Activated CD8-positive, alpha-beta T cell treated with anti-CD3 and anti-CD28 coated beads, Interleukin-2, amount 10 ng/mL, durations not matched to agents 7 days and 5 days (primary cell): ENCODE data around the gene FAAP100. TPM values are rescaled to one million over a fixed set of nuclear protein-coding genes. Genes with fewer than 3 reads are reported as not detected.

Source experiments
- ATAC-seq: fragments of 150-1000 bp; cut with Tn5 transposase; one replicate; pipeline ENCODE4 v1.10.0; 2021; ENCODE audit warnings: moderate library complexity
- CTCF ChIA-PET: fragments of 350-600 bp; sonication (Branson Sonifier 250); formaldehyde crosslinking; loops from one replicate; lab custom pipeline; 2021; ENCODE audit warnings: antibody characterized with exemption; lab: Charles Lee
- POLR2A ChIA-PET: fragments of 350-600 bp; sonication (Branson Sonifier 250); formaldehyde crosslinking; loops from one replicate; lab custom pipeline; 2021; ENCODE audit warnings: antibody characterized with exemption; lab: Charles Lee
- DNase-seq: peaks from one replicate; pipeline ENCODE4 v3.0.0-alpha.2; 2020
- H3K27ac Mint-ChIP-seq: one replicate; pipeline ENCODE4 v1.8.0; 2021; ENCODE audit warnings: mild to moderate bottlenecking, mixed read lengths
- H3K27me3 Mint-ChIP-seq: one replicate; pipeline ENCODE4 v1.8.0; 2021; ENCODE audit warnings: low read depth, mixed read lengths
- H3K36me3 Mint-ChIP-seq: one replicate; pipeline ENCODE4 v1.8.0; 2021; ENCODE audit warnings: low read depth, mixed read lengths
- H3K4me1 Mint-ChIP-seq: one replicate; pipeline ENCODE4 v1.8.0; 2021; ENCODE audit warnings: low read depth, mixed read lengths
- H3K4me3 Mint-ChIP-seq: one replicate; pipeline ENCODE4 v1.8.0; 2021; ENCODE audit warnings: mild to moderate bottlenecking, mixed read lengths
- H3K9me3 Mint-ChIP-seq: one replicate; pipeline ENCODE4 v1.8.0; 2022; ENCODE audit warnings: mixed read lengths; ENCODE audit not compliant: insufficient read depth
- total RNA-seq, 2 experiments: library from RNA; stranded (reverse); gene quantifications; one replicate each; pipeline ENCODE4 v1.2.3, GENCODE V29; 2021

FAAP100 gene
- total RNA-seq, 2 experiments from 2014 or later: 39.2 to 43.6 TPM

- Mint-ChIP-seq H3K27ac (no peak overlapping the region), H3K4me1 (no peaks in the 10 kb centered on the region), H3K9me3 (no peaks in the 10 kb centered on the region), H3K36me3 (peaks cover 51% of the 10 kb centered on the region), H3K4me3 (no peak overlapping the region), H3K27me3 (no peaks in the 10 kb centered on the region)
- ChIA-PET CTCF (interaction anchor here (0.5 to 0.6 kb wide), 2 partner anchors 17 to 321 kb away, joined by 3 read pairs; no protein-coding TSS in a partner anchor), POLR2A (no interaction called here)
- ATAC-seq: no peak
- DNase-seq: no peak
Measured at GRCh38 chr17:81583589-81584342, 31.6 kb upstream of the FAAP100 start.

- POLR2A ChIA-PET: no interaction called here
- Mint-ChIP-seq H3K4me3 (no peak overlapping the region), H3K27me3 (no peaks in the 10 kb centered on the region), H3K36me3 (peaks cover 49% of the 10 kb centered on the region), H3K4me1 (no peaks in the 10 kb centered on the region), H3K9me3 (no peaks in the 10 kb centered on the region), H3K27ac (no peak overlapping the region)
- no peak for DNase-seq
- no peak for ATAC-seq
- CTCF ChIA-PET: interaction anchor here (1.1 kb wide), 1 partner anchor 18 kb away, joined by 5 read pairs; no protein-coding TSS in a partner anchor
Measured at GRCh38 chr17:81582749-81583148, 30.6 kb upstream of the FAAP100 start.

GRCh38 chr17:81582341-81582740 is 30.2 kb upstream of the FAAP100 start:
- H3K9me3 Mint-ChIP-seq: no peaks in the 10 kb centered on the region

GRCh38 chr17:81581758-81582157 is 29.6 kb upstream of the FAAP100 start:
- CTCF ChIA-PET: no interaction called here
- DNase-seq (no peak), ATAC-seq (no peak)
- Mint-ChIP-seq H3K27me3 (no peaks in the 10 kb centered on the region), H3K4me1 (no peaks in the 10 kb centered on the region), H3K4me3 (no peak overlapping the region), H3K36me3 (peaks cover 51% of the 10 kb centered on the region), H3K27ac (no peak overlapping the region), H3K9me3 (no peaks in the 10 kb centered on the region)
- POLR2A ChIA-PET: no interaction called here

More at GRCh38 chr17:81582341-81582740, 30.2 kb upstream of the FAAP100 start:
- ChIA-PET POLR2A (no interaction called here), CTCF (interaction anchor here (1.1 kb wide), 1 partner anchor 18 kb away, joined by 5 read pairs; no protein-coding TSS in a partner anchor)
- H3K4me3 Mint-ChIP-seq: no peak overlapping the region
- peaks cover 53% of the 10 kb centered on the region for H3K36me3 Mint-ChIP-seq
- H3K27me3 Mint-ChIP-seq: no peaks in the 10 kb centered on the region
- DNase-seq (no peak), ATAC-seq (no peak)
- no peaks in the 10 kb centered on the region for H3K4me1 Mint-ChIP-seq
- no peak overlapping the region for H3K27ac Mint-ChIP-seq

GRCh38 chr17:81580481-81580880 is 28.3 kb upstream of the FAAP100 start:
- CTCF ChIA-PET: interaction anchor here (1.1 kb wide), 1 partner anchor 72 kb away, joined by 3 read pairs; no protein-coding TSS in a partner anchor
- peaks cover 46% of the 10 kb centered on the region for H3K36me3 Mint-ChIP-seq

GRCh38 chr17:81579821-81580321 is 27.7 kb upstream of the FAAP100 start:
- ChIA-PET CTCF (interaction anchor here (1.1 kb wide), 1 partner anchor 71 kb away, joined by 3 read pairs; no protein-coding TSS in a partner anchor), POLR2A (no interaction called here)
- Mint-ChIP-seq H3K9me3 (no peaks in the 10 kb centered on the region), H3K27me3 (no peaks in the 10 kb centered on the region), H3K4me1 (no peaks in the 10 kb centered on the region), H3K27ac (peak overlapping the region; percentile 35), H3K4me3 (no peak overlapping the region), H3K36me3 (peaks cover 42% of the 10 kb centered on the region)
- DNase-seq (no peak), ATAC-seq (no peak)

More at GRCh38 chr17:81580481-81580880, 28.3 kb upstream of the FAAP100 start:
- no peak for DNase-seq
- no peaks in the 10 kb centered on the region for H3K4me1 Mint-ChIP-seq
- no peak for ATAC-seq
- H3K4me3 Mint-ChIP-seq: no peak overlapping the region
- H3K9me3 Mint-ChIP-seq: no peaks in the 10 kb centered on the region
- POLR2A ChIA-PET: no interaction called here
- H3K27ac Mint-ChIP-seq: no peak overlapping the region
- no peaks in the 10 kb centered on the region for H3K27me3 Mint-ChIP-seq

GRCh38 chr17:81579298-81579697 is 27.1 kb upstream of the FAAP100 start:
- peaks cover 38% of the 10 kb centered on the region for H3K36me3 Mint-ChIP-seq
- no peaks in the 10 kb centered on the region for H3K4me1 Mint-ChIP-seq
- H3K27me3 Mint-ChIP-seq: no peaks in the 10 kb centered on the region
- H3K4me3 Mint-ChIP-seq: no peak overlapping the region
- ATAC-seq (no peak), DNase-seq (no peak)
- H3K9me3 Mint-ChIP-seq: no peaks in the 10 kb centered on the region
- peak overlapping the region; percentile 19 for H3K27ac Mint-ChIP-seq
- ChIA-PET CTCF (interaction anchor here (1.7 kb wide), 1 partner anchor 22 kb away, joined by 5 read pairs; no protein-coding TSS in a partner anchor), POLR2A (no interaction called here)

GRCh38 chr17:81578561-81579225 is 26.5 kb upstream of the FAAP100 start:
- no peak for DNase-seq

GRCh38 chr17:81578038-81578441 is 25.9 kb upstream of the FAAP100 start:
- ATAC-seq (no peak), DNase-seq (no peak)
- peaks cover 37% of the 10 kb centered on the region for H3K36me3 Mint-ChIP-seq
- ChIA-PET POLR2A (no interaction called here), CTCF (interaction anchor here (1.7 kb wide), 1 partner anchor 23 kb away, joined by 5 read pairs; no protein-coding TSS in a partner anchor)
- H3K4me1 Mint-ChIP-seq: no peaks in the 10 kb centered on the region
- H3K9me3 Mint-ChIP-seq: no peaks in the 10 kb centered on the region
- no peak overlapping the region for H3K4me3 Mint-ChIP-seq
- H3K27ac Mint-ChIP-seq: peak overlapping the region; percentile 8
- H3K27me3 Mint-ChIP-seq: no peaks in the 10 kb centered on the region

More at GRCh38 chr17:81578561-81579225, 26.5 kb upstream of the FAAP100 start:
- Mint-ChIP-seq H3K27ac (no peak overlapping the region), H3K27me3 (no peaks in the 10 kb centered on the region), H3K4me3 (no peak overlapping the region), H3K9me3 (no peaks in the 10 kb centered on the region), H3K4me1 (no peaks in the 10 kb centered on the region), H3K36me3 (peaks cover 38% of the 10 kb centered on the region)
- ChIA-PET POLR2A (no interaction called here), CTCF (interaction anchor here (1.7 kb wide), 1 partner anchor 22 kb away, joined by 5 read pairs; no protein-coding TSS in a partner anchor)
- no peak for ATAC-seq

GRCh38 chr17:81577278-81578000 is 25.3 kb upstream of the FAAP100 start:
- Mint-ChIP-seq H3K4me1 (no peaks in the 10 kb centered on the region), H3K4me3 (no peak overlapping the region), H3K27ac (peak overlapping the region; percentile 35), H3K9me3 (no peaks in the 10 kb centered on the region), H3K36me3 (peaks cover 39% of the 10 kb centered on the region), H3K27me3 (no peaks in the 10 kb centered on the region)
- no peak for ATAC-seq
- DNase-seq: no peak
- CTCF ChIA-PET: interaction anchor here (1.7 kb wide), 1 partner anchor 23 kb away, joined by 5 read pairs; no protein-coding TSS in a partner anchor
- POLR2A ChIA-PET: interaction anchor here (0.6 kb wide), 1 partner anchor 240 kb away, joined by 5 read pairs; no protein-coding TSS in a partner anchor

- H3K4me1 Mint-ChIP-seq: no peaks in the 10 kb centered on the region
- no peak for DNase-seq
- H3K9me3 Mint-ChIP-seq: no peaks in the 10 kb centered on the region
- no peaks in the 10 kb centered on the region for H3K27me3 Mint-ChIP-seq
- no peak for ATAC-seq
- ChIA-PET CTCF (no interaction called here), POLR2A (interaction anchor here (0.6 kb wide), 1 partner anchor 239 kb away, joined by 5 read pairs; no protein-coding TSS in a partner anchor)
- H3K4me3 Mint-ChIP-seq: no peak overlapping the region
- H3K36me3 Mint-ChIP-seq: peaks cover 39% of the 10 kb centered on the region
- H3K27ac Mint-ChIP-seq: no peak overlapping the region
Measured at GRCh38 chr17:81576621-81577277, 24.6 kb upstream of the FAAP100 start.
